Thyroid gland (tissue), 4 donors: ENCODE results near the gene QRICH2. TPM values are rescaled to one million over a fixed set of nuclear protein-coding genes. Genes with fewer than 3 reads are reported as not detected.
"Not testable (repeated sequence)": the region's sequence is repeated elsewhere in the genome, so short reads cannot be mapped to it uniquely, and the experiment has no call there.

Experiments
- DNase-seq, 2 donors: peaks; one replicate each; pipeline ENCODE4 v3.0.0-alpha.2; 2019
- H3K27ac ChIP-seq, 3 donors: fragments of 200-600 bp; sonication (generic); 1 replicate in 2 of 3; 2 replicates in 1 of 3; pipeline ENCODE4 v1.5.1; 2016 to 2019; ENCODE audit warnings: mild to moderate bottlenecking in 1 of 3, moderate library complexity in 1 of 3
- H3K27me3 ChIP-seq: fragments of 200-600 bp; sonication (generic); one replicate; pipeline ENCODE4 v1.5.1; 2019
- H3K36me3 ChIP-seq, 2 donors: fragments of 200-600 bp; sonication (generic); one replicate each; pipeline ENCODE4 v1.5.1; 2016 to 2019
- H3K4me1 ChIP-seq, 2 donors: fragments of 200-600 bp; sonication (generic); one replicate each; pipeline ENCODE4 v1.5.1; 2017 to 2019
- H3K4me3 ChIP-seq, 3 donors: fragments of 200-600 bp; sonication (generic); replicated peaks in 1 of 3; 1 replicate in 2 of 3; 2 replicates in 1 of 3; pipeline ENCODE4 v1.5.1; 2016; ENCODE audit warnings: mild to moderate bottlenecking in 1 of 3
- H3K9me3 ChIP-seq: fragments of 200-600 bp; sonication (generic); one replicate; pipeline ENCODE4 v1.5.1; 2017
- CTCF ChIP-seq, 6 experiments: fragments of 200-600 bp in 3 of 6; fragments of 450-650 bp in 3 of 6; sonication (generic) in 3 of 6; IDR thresholded peaks; one replicate each; pipeline ENCODE4 v1.5.1; 2016 to 2019; ENCODE audit warnings: antibody characterized with exemption in 6 of 6, mild to moderate bottlenecking in 2 of 6, inconsistent platforms in 1 of 6, moderate library complexity in 1 of 6
- POLR2A ChIP-seq, 2 donors: fragments of 450-650 bp; IDR thresholded peaks; one replicate each; pipeline ENCODE4 v1.6.1; 2017; ENCODE audit warnings: antibody characterized with exemption in 2 of 2, mild to moderate bottlenecking in 2 of 2, moderate library complexity in 1 of 2
- WGBS, 2 donors: methylation state at CpG; one replicate each; pipeline ENCODE4 v1.1.5; 2017; 5-methylcytosine and 5-hydroxymethylcytosine counted together
- intact Hi-C: fragments of 100-400 bp; cut with DNase I; formaldehyde crosslinking; loops from one replicate; pipeline ENCODE4 v1.15.1; 2023
- small RNA-seq: library from RNA; depleted of rRNA; stranded (forward); fragments of <200 nt; gene quantifications from one replicate; pipeline ENCODE3, GENCODE V24; 2016
- total RNA-seq, 4 donors: library from RNA; depleted of rRNA; stranded (reverse); fragments of >200 nt; gene quantifications; one replicate each; pipeline ENCODE4 v1.2.3, GENCODE V29; 2016

QRICH2 gene
- total RNA-seq, 4 donors from 2014 or later = 6.6 to 14.3 (median 9.9) TPM

GRCh38 chr17:76234354-76234679 lies 73.8 kb downstream of the QRICH2 start:
- H3K4me3 ChIP-seq = no peak overlapping the region
- TF ChIP-seq CTCF (IDR thresholded peaks at IDR 0.05) (no peak), POLR2A (IDR thresholded peaks at IDR 0.05) (no peak)
- H3K27ac ChIP-seq = no peak overlapping the region
- no peak for DNase-seq
- H3K36me3 ChIP-seq = no peaks in the 10 kb centered on the region
- peaks cover 0 to under 1% of the 10 kb centered on the region in 2 donors for H3K4me1 ChIP-seq
- intact Hi-C loops = no loop called here
- no peaks in the 10 kb centered on the region for H3K9me3 ChIP-seq
- WGBS, 2 donors = 84 to 86% methylated on average over 5 of the region's 5 CpGs
- no peaks in the 10 kb centered on the region for H3K27me3 ChIP-seq

- Histone ChIP-seq H3K4me3 (no peak overlapping the region), H3K9me3 (no peaks in the 10 kb centered on the region), H3K36me3 (no peaks in the 10 kb centered on the region), H3K27ac (no peak overlapping the region), H3K27me3 (no peaks in the 10 kb centered on the region), H3K4me1 (no peaks in the 10 kb centered on the region)
- TF ChIP-seq POLR2A (IDR thresholded peaks at IDR 0.05) (no peak), CTCF (IDR thresholded peaks at IDR 0.05) (no peak)
- no peak for DNase-seq
- intact Hi-C loops = no loop called here
- 93 to 97% methylated on average over 6 of the region's 6 CpGs for WGBS, 2 donors
Observed at GRCh38 chr17:76233588-76234353, 74.3 kb downstream of the QRICH2 start.

DNA sequence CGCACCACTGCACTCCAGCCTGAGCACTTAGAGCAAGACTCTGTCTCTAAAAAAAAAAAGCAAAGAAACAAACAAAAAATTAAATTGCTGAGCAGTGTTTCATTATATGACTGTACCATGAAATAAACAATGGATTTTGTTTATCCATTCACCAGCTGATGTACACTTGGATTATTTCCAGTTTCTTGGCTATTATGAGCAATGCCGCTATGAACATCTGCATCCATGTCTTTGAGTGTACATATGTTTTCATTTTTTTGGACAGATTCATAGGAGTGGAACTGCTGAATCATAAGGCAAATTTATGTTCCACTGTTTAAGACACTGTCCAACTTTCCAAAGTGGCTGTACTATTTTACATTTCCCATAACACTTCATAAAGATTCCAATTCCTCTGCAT lies 75.7 kb downstream of the QRICH2 start:
- no peak for DNase-seq
- H3K36me3 ChIP-seq = no peaks in the 10 kb centered on the region
- H3K4me3 ChIP-seq = no peak overlapping the region
- no peaks in the 10 kb centered on the region for H3K27me3 ChIP-seq
- intact Hi-C loops = no loop called here
- no peaks in the 10 kb centered on the region for H3K4me1 ChIP-seq
- TF ChIP-seq CTCF (IDR thresholded peaks at IDR 0.05) (no peak), POLR2A (IDR thresholded peaks at IDR 0.05) (no peak)
- 84 to 85% methylated on average over 2 of the region's 2 CpGs for WGBS, 2 donors
- no peak overlapping the region for H3K27ac ChIP-seq
- no peaks in the 10 kb centered on the region for H3K9me3 ChIP-seq

GRCh38 chr17:76226749-76227148 lies 81.3 kb downstream of the QRICH2 start:
- H3K27ac ChIP-seq, H3K4me3 ChIP-seq, H3K27me3 ChIP-seq, intact Hi-C loops, H3K9me3 ChIP-seq, H3K36me3 ChIP-seq, H3K4me1 ChIP-seq, DNase-seq: not testable (repeated sequence)
- WGBS, 2 donors = 90 to 91% methylated on average over 19 of the region's 19 CpGs

DNA sequence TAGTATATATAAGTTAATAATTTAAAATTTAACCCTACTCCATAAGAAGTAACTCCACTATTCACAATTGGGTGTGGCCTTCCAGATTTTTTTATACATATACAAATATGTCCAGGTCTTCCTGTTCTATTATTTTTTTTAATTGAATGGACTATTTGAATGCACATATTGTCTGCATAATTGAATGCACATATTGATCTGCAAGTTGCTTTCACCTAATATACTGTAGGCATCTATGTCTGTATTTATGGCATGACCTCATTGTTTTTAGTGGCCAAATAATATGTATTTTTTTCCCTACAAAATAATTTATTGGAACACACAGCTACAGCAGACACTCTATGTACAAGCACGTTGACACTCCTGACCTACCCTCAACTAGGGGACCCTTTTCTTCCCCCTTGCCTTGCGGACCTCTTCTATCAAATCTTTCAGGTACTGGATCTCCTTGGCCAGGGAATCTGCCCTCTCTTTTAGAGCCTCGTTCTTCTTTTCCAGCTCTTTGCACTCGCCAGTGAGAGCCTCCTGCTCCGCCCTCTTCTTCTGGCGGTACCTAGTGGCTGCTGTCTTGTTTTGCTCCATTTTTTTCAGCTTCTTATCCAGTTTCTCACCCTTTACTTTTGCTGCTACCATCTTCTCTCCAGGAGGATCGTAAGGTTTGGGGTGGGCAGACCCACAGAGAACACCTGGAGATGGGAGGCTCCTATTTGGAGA lies 82.5 kb downstream of the QRICH2 start:
- DNase-seq, intact Hi-C loops, H3K9me3 ChIP-seq, H3K27me3 ChIP-seq, H3K4me1 ChIP-seq, H3K36me3 ChIP-seq, H3K4me3 ChIP-seq, H3K27ac ChIP-seq: not testable (repeated sequence)
- 78 to 81% methylated on average over 7 of the region's 7 CpGs for WGBS, 2 donors

Small RNAs within 50 kb of the gene (small RNA-seq; reads per million reads assigned to genes)
- gene RF00019 (not detected), gene RNU6-24P (not detected)

Other genes with a start within 250 kb of the QRICH2 start
- gene SRP68, start 235.8 kb downstream of the QRICH2 start, total RNA-seq = 10 to 100 TPM; 48.2 to 67.0 (median 54.5) TPM
- not detected for gene GALR2, start 233.5 kb downstream of the QRICH2 start, total RNA-seq
- gene ZACN, start 229.1 kb downstream of the QRICH2 start, total RNA-seq = 1 to 10 TPM in 1 of 4 donors, not detected in 3; 2.2 TPM
- 100 to 1,000 TPM in 3 of 4 donors, 10 to 100 TPM in 1; 97.8 to 131 (median 115) TPM for gene EXOC7, start 204.5 kb downstream of the QRICH2 start, total RNA-seq
- gene FOXJ1, start 167.0 kb downstream of the QRICH2 start, total RNA-seq = 1 to 10 TPM; 1.1 to 6.5 (median 5.7) TPM
- gene RNF157, start 67.8 kb downstream of the QRICH2 start, total RNA-seq = 1 to 10 TPM; 1.7 to 6.6 (median 4.7) TPM
- gene UBALD2, start 42.9 kb downstream of the QRICH2 start, total RNA-seq = 10 to 100 TPM in 3 of 4 donors, 1 to 10 TPM in 1; 9.8 to 54.2 (median 22.9) TPM
- gene PRPSAP1, start 45.6 kb upstream of the QRICH2 start, total RNA-seq = 100 to 1,000 TPM; 133 to 198 (median 167) TPM
- 10 to 100 TPM in 3 of 4 donors, 1 to 10 TPM in 1; 8.5 to 24.5 (median 13.8) TPM for gene SPHK1, start 76.3 kb upstream of the QRICH2 start, total RNA-seq
- 10 to 100 TPM; 26.3 to 47.9 (median 37.3) TPM for gene UBE2O, start 144.9 kb upstream of the QRICH2 start, total RNA-seq
- under 1 TPM in 1 of 4 donors, not detected in 3; 0.81 TPM for gene AANAT, start 159.3 kb upstream of the QRICH2 start, total RNA-seq
- gene RHBDF2, start 193.1 kb upstream of the QRICH2 start, total RNA-seq = 10 to 100 TPM; 16.4 to 31.1 (median 22.1) TPM
- 10 to 100 TPM; 14.7 to 32.3 (median 25.6) TPM for gene CYGB, start 229.4 kb upstream of the QRICH2 start, total RNA-seq
- gene PRCD, start 231.8 kb upstream of the QRICH2 start, total RNA-seq = 1 to 10 TPM; 1.5 to 8.3 (median 4.2) TPM